Epithelial cell of prostate (primary cell): ENCODE measurements around the gene MRPL51.
"Not testable (repeated sequence)": the region's sequence is repeated elsewhere in the genome, so short reads cannot be mapped to it uniquely, and the experiment has no call there.

ENCODE experiments used
- DNase-seq: peaks from one replicate; pipeline ENCODE4 v3.0.0-alpha.2; 2011; ENCODE audit warnings: low read depth, low spot score
- H3K27ac ChIP-seq: fragments of 450-650 bp; 2 replicates; pipeline ENCODE4 v1.5.1; 2017; ENCODE audit warnings: mild to moderate bottlenecking

Gene MRPL51

DNA sequence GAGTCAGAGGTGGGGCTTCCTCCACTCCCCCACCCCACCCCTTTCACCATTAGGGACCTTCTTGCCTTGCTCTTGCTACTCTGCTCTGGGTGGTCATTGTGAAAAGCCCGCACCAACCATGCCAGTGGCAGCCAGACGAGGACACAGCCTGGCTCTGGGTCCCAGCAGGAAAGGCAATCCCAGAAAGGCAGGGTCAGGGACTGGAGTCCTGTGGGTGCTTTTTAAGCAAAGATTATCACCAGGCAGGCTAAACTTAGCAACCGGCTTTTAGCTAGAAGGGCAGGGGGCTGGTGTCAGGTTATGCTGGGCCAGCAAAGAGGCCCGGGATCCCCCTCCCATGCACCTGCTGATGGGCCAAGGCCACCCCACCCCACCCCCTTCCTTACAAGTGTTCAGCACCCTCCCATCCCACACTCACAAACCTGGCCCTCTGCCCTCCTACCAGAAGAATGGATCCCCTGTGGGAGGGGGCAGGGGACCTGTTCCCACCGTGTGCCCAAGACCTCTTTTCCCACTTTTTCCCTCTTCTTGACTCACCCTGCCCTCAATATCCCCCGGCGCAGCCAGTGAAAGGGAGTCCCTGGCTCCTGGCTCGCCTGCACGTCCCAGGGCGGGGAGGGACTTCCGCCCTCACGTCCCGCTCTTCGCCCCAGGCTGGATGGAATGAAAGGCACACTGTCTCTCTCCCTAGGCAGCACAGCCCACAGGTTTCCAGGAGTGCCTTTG is 40.0 kb upstream of the MRPL51 start:
- DNase-seq: no peak
- peak overlapping the region; percentile 95 for H3K27ac ChIP-seq

DNA sequence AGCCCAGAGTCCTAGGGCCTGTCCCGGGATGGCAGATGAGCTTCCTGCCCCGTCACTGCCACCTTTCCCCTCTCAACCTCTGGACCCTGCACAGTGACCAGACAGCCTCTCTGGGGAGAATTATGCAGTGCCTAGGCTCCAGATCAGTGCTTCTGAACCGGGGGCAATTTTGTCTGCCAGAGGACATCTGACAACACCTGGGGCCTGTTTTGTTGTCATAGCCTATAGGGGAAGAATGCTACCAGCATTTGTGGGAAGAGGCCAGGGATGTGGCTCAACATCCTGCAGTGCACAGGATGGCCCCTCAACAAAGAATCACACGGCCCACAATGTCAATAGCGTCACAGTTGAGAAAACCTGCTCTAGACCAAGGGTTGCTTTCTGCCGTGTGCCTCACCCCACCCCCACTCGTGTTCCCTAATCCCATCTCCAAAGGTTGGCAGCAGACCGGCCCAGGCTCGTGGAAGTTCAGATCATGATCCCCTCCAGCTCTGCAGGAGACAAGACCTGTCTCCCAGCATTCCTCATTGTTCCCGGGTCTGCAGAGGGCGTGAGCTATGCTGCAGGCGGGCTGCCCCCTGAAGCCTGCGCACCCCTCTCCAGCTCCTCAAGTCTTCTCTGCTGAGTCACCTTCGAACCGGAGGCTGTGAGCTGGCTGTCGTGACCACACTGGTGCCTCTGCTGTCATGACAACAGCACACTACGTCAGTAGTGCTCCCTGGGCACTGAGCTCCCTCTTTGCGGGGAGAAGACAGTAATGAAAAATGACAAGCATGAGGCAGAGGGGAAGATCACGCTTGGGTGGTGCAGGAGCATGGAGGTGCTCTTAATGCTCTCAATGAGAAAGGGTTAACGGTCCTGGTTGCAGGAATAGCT is 39.2 kb upstream of the MRPL51 start:
- H3K27ac ChIP-seq: peak overlapping the region; percentile 95
- DNase-seq: peak; percentile 74

DNA sequence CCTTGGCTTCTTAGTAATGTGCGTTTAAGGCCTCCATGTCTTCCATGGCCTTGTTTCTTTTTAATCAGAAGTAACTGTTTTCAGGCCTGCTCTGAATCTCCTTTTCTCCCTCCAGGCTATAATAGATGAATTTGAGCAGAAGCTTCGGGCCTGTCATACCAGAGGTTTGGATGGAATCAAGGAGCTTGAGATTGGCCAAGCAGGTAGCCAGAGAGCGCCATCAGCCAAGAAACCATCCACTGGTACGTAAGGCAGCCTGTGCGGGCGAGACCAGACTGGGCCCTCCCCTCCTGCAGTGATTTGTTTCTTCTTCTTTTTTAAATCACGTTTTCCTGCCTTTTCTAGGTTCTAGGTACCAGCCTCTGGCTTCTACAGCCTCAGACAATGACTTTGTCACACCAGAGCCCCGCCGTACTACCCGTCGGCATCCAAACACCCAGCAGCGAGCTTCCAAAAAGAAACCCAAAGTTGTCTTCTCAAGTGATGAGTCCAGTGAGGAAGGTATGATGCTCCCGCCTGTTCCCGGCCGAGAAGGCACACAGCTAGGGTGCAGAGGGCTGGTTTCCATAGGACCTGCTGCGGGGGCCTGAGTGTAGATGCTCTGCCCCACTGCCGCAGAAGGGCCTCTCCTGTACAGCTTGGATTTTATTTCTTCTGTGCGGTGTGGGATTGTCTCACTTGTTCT is 37.7 kb upstream of the MRPL51 start:
- H3K27ac ChIP-seq: no peak overlapping the region
- no peak for DNase-seq

DNA sequence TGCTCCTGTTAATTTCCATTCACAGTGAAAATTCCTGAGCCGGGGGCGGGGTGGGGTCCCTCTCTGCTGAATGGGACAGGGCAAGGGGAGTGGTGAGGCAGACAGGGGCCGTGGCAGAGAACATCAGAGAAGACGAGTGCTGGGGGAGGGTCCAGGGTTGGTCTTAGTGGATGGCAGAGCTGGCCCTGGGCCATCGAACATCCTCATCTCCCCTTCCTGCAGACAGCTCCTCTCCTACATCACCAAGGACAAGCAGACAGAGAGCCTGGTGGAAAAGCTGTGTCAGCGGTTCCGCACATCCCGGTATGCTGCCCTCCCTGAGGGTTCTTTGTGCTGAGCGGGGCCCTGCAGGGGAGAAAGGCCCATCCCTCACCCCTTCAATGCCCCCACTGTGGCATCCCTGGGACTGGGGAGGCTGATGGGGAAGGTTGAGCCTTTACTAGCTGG is 36.3 kb upstream of the MRPL51 start:
- peak overlapping the region; percentile 81 for H3K27ac ChIP-seq
- DNase-seq: no peak

DNA sequence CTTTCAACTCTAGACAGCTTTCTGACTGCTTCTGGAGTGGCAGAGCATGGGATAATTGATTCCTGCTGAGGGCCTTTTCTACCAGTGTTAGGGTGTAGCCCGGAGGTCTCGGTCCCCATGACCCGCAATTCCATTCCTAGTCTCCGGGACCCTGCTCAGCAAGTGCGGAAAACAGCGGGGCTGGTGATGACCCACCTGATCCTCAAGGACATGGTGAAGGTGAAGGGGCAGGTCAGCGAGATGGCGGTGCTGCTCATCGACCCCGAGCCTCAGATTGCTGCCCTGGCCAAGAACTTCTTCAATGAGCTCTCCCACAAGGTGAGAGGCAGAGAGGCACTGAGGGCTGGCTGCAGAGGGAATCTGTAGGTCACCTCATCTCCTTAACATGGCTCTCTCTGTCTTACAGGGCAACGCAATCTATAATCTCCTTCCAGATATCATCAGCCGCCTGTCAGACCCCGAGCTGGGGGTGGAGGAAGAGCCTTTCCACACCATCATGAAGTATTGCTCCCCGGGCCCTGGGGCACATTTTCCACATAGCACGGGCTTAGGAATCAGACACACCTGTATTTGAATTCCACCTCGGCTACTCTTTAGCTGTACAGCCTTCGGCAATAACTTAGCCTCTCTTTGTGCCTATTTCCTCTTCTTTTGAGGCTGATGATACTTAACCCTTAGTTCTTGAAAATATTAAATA is 35.6 kb upstream of the MRPL51 start:
- DNase-seq: no peak
- H3K27ac ChIP-seq: peak overlapping the region; percentile 81

DNA sequence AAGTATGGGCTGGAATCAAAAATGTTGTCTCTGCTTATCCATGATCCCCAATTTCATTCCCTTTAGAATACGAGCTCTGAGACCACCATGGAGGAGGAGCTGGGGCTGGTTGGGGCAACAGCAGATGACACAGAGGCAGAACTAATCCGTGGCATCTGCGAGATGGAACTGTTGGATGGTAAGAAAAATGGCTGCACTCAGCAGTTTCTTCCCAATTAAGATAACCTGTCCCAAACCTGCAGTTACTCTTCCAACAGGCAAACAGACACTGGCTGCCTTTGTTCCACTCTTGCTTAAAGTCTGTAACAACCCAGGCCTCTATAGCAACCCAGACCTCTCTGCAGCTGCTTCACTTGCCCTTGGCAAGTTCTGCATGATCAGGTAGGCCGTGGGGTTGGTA is 34.6 kb upstream of the MRPL51 start:
- H3K27ac ChIP-seq: no peak overlapping the region
- DNase-seq: no peak

DNA sequence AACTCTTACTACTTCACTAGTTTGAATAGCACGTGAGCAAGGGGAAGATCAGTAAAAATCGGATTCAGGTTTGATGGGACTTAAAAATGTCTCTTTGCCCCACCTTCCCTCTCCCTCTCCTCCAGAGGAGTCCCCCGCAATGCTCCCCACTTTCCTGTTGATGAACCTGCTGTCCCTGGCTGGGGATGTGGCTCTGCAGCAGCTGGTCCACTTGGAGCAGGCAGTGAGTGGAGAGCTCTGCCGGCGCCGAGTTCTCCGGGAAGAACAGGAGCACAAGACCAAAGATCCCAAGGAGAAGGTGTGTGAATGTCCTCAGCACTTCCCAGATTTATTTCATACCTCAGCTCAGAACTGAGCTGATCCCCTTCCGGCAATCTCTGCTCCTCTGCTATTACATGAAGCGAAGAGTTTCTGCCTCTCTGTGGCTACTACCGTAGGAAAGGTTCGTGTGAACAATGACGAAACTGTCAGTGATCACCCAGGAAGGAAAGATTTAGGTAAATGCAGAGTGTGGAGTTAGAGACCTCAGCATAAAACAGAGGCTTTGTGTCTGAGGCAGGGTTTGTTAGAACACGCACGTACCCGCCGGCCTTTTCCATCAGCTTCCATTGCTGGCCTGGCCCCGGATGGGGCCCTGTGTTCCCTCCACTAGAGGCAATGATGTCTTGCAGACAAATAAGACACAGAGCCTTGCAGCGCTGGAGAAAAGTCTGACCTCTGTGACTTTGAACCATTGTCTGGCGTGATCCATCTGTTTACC is 33.9 kb upstream of the MRPL51 start:
- H3K27ac ChIP-seq: no peak overlapping the region
- DNase-seq: no peak

DNA sequence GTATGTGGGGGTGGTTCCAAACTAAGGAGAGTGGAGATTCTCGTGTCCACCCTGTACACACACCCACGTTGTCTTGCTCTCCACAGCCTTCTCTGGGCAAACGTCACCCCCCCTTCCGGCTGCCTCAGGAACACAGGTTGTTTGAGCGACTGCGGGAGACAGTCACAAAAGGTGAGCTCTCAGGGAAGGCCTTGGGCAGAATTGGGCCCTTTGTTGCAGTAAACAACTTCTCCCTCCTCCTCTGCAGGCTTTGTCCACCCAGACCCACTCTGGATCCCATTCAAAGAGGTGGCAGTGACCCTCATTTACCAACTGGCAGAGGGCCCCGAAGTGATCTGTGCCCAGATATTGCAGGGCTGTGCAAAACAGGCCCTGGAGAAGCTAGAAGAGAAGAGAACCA is 33.1 kb upstream of the MRPL51 start:
- H3K27ac ChIP-seq: no peak overlapping the region
- DNase-seq: no peak

DNA sequence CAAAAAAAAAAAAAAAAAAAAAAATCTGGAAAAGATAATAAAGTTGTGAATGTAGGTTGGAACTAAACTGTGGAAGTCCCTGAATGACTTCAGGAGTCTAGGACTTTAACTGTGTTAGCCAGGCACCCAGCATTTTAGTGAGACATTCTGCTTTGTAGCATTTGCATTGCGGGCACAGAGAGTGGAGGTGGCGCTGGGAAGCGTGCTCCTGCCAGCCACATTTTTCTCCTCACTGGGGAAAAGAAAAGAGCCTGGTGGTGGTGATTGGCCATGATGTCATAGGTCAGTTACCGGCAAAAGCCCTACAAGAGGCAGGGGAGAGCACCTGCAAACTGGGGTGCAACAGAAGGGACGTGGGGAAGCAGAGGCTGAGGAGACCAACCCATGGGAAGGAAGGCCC is 31.6 kb upstream of the MRPL51 start:
- DNase-seq: no peak
- no peak overlapping the region for H3K27ac ChIP-seq

DNA sequence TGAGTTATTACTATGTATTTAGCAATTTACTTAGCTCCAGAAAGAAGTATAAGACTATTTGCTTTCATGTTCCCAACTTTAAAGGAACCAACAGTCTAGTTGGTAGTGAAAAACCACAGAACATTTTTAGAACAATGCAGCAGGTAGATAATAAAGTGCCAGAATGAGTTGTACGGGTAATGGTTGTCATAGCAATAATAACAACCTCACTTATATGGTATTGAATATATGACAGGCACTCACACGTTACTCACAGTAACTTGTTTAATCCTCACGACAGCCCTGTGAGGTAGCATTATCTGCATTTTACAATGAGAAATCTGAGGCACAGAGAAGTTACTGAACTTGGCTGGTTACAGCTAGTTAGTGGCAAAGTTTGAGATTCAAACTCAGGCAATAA is 30.6 kb upstream of the MRPL51 start:
- no peak overlapping the region for H3K27ac ChIP-seq
- DNase-seq: no peak

DNA sequence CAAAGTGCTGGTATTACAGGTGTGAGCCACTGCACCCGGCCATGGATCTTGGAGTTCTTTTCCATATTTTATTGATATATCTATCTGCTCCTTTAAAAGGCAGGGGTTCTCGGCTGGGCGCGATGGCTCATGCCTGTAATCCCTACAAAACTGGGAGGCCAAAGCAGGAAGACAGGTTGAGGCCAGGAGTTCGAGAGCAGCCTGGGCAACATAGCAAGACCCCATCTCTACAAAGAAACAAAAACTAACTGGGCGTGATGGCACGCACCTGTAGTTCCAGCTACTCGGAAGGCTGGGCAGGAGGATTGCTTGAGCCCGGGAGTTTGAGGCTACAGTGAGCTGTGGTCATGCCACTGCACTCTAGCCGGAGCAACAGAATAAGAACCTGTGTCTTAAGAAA is 29.1 kb upstream of the MRPL51 start:
- no peak for DNase-seq
- no peak overlapping the region for H3K27ac ChIP-seq

DNA sequence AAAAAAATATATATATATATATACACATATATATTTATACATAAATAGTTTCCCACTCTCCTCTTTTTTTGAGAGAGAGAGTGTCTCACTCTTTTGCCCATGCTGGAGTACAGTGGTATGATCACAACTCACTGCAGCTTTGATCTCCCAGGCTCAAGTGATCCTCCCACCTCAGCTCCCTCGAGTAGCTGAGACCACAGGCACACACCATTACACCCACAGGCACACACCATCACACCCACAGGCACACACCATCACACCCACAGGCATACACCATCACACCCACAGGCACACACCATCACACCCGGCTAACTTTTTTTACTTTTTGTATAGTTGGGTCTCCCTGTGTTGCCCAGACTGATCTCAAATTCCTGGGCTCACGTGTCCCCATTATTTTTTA is 27.1 kb upstream of the MRPL51 start:
- no peak for DNase-seq
- no peak overlapping the region for H3K27ac ChIP-seq

DNA sequence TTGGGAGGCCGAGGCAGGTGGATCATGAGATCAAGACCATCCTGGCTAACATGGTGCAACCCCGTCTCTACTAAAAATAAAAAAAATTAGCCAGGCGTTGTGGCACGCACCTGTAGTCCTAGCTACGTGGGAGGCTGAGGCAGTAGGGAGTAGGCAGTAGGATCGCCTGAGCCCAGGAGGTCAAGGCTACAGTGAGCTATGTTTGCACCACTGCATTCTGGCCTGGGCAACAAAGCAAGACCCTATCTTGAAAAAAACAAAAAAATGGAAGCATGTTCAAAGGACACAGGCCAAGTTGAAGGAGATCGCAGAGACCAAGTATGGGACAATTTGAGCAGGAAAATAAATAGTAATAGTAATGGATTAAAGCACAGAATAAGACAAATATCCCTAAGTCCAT is 15.0 kb upstream of the MRPL51 start:
- no peak for DNase-seq
- peak overlapping the region; percentile 34 for H3K27ac ChIP-seq

DNA sequence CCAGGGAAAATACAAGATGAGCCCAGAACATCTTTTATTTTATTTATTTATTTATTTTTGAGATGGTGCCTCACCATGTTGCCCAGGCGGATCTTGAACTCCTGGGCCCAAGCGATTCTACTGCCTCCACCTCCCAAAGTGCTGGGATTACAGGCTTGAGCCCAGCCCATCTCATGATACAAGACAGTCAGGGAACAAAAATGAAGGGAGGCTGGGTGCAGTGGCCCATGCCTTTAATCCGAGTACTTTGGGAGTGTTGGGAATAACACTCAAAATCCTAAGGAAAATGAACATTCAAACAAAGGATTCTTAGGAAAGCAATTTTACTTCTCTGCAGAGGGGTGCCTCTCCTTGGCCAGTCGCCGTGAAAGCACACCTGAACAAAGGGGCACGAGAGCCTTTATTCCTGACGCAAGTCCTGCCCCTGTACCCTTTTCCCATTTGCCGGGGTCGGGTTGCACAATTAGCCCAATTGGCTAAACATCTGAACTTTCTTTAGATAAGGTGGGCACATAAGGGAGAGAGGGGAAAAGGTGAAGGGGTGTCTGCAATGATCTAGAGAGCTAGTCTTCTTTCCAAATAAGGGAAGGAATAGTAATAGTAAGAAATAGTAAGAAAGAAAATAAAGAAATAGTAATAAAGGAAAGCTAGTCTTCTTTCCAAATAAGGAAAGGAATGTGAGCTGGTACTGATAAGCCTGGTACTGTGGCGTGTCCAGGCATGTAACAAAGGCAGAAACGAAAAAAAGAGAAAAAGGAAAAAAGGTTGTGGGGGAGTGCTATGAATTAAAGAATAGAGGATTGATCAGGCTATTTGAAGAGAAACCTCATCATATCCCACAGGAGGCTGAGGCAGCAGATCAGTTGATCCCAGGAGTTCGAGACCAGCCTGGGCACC is 14.3 kb upstream of the MRPL51 start:
- H3K27ac ChIP-seq: peak overlapping the region; percentile 34
- no peak for DNase-seq

DNA sequence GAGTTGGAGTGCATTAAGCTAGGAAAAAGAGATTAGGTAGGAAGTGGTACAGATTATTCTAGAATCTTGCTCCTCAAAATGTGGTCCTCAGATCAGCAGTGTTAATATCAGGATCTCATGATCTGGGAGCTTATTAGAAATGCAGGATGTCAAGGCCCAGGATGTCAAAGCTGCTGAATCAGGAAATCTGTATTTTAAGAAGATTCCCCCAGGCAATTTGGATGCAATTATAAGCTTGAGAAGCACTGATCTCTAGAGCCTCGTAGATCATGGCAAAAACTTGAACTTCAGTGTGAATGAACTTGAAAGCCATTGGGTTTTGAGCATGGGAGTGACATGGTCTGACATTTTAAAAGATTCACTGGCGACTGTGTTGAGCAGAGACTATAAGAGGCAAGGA is 7.4 kb upstream of the MRPL51 start:
- no peak overlapping the region for H3K27ac ChIP-seq

DNA sequence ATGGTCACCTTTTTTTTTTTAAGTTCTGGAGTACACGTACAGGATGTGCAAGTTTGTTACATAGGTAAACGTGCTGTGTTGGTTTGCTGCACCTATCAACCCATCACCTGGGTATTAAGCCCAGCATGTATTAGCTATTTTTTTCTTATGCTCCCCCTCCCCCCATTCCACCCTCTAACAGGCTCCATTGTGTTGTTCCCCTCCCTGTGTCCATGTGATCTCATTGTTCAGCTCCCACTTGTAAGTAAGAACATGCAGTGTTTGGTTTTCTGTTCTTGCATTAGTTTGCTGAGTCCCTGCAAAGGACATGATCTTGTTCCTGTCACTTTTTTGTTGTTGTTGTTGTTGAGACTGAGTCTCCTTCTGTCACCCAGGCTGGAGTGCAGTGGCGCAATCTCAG is 4.2 kb upstream of the MRPL51 start:
- not testable (repeated sequence) for DNase-seq, H3K27ac ChIP-seq

More for the DNA sequence above, 7.4 kb upstream of the MRPL51 start:
- no peak for DNase-seq

DNA sequence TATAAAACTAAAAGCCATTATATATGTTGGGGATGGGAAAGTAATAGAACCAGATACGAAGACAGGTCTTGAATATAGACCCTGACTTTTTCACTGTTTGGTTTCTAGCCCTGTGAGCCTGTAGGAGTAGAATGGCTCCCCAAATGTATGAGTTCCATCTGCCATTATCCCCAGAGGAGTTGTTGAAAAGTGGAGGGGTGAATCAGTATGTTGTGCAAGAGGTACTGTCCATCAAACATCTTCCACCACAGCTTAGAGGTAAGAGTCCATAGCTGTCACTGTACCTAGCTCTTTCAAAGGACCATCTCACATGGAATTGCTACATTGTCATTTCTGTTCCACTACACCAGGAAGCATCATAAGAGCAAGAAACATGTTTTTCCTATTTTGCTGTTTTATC is 1.9 kb upstream of the MRPL51 start:
- no peak for DNase-seq
- no peak overlapping the region for H3K27ac ChIP-seq

DNA sequence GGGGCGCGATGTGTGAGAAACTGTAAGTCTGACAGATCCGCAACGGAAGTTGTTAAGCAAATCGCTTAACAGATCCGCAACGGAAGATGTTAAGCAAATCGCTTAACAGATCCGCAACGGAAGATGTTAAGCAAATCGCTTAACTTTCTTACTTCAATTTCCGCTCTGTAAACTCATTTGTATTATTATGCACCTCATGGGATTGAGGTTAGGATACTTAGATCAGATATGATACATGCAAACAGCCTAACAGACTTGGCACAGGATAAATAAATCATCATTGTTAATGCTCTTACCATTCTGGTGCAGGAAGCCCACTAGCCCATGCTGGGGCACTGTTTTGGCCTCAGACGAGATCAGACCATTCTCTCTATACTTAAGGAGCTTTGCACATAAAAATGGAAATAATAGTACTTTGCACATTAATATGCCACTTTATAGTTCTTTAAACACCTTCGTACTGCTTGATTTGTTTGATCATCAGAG is 1.2 kb upstream of the MRPL51 start:
- DNase-seq: no peak
- H3K27ac ChIP-seq: peak overlapping the region; percentile 94
